WI38 (cell line): ENCODE measurements around the gene THRSP.

Experiments
- H3K4me3 ChIP-seq: 2 replicates; pipeline ENCODE4 v1.5.1; 2011; ENCODE audit warnings: low read depth, mild to moderate bottlenecking, control low read depth, low read length
- TF ChIP-seq, protein P1 (sequence below): IDR thresholded peaks from 2 replicates; pipeline ENCODE4 v1.5.1; 2012; ENCODE audit warnings: low read depth, mild to moderate bottlenecking, control low read depth, low read length

The THRSP gene

DNA sequence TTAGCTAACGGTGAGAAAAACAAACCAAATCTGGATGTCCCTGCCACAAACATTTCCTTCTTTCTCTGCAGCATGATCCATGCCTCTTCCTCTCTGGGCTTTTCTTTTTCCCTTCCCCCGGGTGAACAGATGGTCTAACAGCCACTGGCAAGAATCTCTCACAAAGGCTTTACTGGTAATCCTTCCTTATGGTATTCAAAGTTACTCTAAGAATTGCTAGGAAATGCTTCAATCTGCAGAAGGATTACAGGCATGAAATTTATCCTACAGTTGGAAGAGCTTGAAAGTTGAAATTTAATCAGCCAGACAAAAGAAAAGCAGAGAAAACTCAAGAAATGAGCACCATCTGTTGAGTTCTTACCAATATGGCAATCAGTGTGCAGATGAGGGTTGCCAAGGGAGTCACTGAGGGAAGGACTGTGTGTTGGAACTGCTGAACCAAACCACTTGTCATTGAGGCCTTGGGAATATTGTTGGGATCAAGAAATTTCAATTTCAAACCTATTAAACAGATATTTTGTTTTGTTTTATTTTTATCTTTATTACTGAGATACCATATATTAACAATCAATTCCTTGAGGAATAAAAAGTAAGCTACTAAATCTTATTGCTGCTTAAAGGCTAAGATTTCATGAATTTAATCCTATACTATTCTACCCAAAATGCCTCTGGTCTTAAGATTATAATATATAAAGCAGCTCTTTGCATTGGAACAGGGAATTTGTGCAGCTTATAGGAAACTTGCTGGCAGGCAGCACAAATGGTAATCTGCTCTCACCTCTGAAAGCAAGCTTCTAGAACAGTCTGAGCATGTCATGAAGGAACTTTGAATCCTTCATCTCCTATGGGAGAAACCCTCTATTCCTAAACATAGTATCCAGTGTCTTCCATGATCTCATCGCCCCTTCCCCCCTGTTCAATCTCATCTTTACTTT is 45.7 kb downstream of the THRSP start:
- TF ChIP-seq, protein P1, sequence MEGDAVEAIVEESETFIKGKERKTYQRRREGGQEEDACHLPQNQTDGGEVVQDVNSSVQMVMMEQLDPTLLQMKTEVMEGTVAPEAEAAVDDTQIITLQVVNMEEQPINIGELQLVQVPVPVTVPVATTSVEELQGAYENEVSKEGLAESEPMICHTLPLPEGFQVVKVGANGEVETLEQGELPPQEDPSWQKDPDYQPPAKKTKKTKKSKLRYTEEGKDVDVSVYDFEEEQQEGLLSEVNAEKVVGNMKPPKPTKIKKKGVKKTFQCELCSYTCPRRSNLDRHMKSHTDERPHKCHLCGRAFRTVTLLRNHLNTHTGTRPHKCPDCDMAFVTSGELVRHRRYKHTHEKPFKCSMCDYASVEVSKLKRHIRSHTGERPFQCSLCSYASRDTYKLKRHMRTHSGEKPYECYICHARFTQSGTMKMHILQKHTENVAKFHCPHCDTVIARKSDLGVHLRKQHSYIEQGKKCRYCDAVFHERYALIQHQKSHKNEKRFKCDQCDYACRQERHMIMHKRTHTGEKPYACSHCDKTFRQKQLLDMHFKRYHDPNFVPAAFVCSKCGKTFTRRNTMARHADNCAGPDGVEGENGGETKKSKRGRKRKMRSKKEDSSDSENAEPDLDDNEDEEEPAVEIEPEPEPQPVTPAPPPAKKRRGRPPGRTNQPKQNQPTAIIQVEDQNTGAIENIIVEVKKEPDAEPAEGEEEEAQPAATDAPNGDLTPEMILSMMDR, result no peak
- H3K4me3 ChIP-seq, result no peak overlapping the region

DNA sequence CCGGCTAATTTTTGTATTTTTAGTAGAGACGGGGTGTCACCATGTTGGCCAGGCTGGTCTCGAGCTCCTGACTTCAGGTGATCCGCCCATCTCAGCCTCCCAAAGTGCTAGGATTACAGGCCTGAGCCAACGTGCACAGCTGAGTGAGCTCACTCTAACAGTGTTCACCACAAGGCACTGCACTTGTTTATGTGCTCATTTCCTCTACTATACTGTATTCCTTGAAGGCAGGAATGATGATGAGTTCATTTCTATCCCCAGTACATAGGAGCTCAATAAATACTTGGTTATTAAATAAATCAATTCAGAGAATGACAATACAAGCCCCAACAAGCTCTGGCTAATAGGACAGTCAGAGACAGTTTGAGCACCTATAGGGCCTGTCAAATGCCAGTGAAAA is 46.7 kb downstream of the THRSP start:
- H3K4me3 ChIP-seq, result no peak overlapping the region
- TF ChIP-seq, protein P1, result no peak

DNA sequence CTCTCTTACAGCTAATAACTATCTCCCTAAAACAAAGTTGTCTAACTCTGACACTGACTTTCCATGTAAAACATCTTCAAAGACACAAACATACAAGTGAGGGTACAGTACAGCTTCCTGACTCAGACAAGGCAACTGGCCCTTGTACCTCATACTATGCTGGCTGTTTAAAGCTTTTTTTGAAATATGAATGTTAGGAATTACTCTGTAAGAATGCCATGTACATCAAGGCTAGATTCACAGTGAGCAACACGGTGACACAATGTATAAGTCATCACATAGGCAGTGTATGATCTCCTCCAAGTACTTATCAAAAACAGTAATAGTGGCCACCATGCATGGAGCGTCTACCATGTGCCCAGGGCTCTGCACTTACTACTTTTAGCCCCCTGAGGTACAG is 47.2 kb downstream of the THRSP start:
- TF ChIP-seq, protein P1, result no peak
- no peak overlapping the region for H3K4me3 ChIP-seq

DNA sequence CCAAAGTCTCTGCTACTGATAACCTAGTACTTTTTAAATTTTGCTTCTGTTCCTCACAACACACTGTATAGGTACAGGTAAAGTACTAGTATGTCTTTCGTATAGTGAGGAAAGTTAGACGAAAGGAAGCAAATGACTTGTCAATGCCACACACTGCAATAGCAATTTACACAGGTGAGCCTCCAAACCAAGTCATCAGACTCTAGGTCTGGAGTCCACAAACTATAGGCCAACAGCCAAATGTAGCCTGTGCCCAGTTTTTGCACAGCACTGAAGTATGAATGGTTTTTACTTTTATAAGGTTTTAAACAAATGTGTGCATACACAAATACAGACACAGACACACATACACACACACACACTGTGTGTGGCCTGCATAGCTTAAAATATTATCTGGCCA is 47.6 kb downstream of the THRSP start:
- no peak overlapping the region for H3K4me3 ChIP-seq
- TF ChIP-seq, protein P1, result no peak

DNA sequence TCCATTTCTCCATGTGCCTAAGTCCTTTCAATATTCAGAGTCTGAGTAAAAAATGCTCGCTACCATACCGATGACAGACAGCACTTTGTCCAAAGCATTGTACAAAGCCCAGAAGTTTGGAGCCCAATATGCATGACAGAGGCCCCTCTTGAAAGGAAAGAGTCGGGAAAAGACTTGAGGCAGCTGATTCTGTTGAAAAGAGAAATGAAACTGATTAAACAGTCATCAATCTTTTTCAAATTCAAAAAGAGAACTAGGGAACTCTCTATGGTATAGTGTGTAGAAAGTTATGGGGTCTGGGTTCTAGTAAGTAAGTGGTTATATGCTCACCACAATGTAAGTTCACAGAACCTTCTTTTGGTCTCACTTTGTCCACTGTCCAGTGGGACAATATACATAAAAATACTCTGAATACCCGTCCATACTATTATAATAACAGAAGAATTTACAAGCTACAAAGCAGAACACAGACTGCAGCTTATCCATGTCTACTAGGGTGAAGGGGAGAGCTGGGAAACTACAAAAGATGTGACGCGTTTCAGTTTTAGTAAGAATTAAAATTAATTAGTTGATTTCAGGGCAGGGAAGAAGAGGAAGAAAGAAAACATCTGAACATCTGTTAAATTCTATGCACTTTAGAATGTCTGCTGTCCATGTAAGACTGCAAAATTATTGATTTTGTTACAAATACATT is 49.1 kb downstream of the THRSP start:
- TF ChIP-seq, protein P1, result no peak
- H3K4me3 ChIP-seq, result no peak overlapping the region
